ENCODE measurements around the gene AHRR.

AHRR gene

DNA sequence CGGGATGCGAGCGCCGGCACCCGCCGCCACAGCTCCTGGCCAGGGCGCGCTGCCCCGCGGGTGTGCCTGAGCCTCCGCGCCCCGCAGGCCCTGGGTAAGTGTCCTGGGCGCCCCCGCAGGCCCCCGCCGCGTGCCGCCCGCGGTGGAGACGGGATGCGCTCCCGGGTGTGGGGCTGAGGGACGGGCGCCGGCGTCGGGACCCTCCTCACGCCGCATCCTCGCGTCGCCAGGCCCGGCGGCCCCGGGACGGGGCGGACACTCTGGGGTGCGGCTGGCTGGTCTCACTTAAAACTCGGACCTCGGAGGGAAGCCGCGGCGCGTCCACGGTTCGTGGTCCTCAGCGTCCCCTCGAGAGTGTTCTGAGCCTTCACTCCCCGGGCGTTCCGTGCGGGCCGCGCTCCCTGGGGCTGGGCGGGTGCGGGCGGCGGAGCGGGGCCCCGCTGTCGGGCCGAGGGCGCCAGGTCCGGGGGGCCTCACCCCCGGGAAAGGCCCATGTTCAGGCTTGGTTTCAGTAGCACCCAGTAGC is 275 bp downstream of the AHRR start:
- no peak for DNase-seq

DNA sequence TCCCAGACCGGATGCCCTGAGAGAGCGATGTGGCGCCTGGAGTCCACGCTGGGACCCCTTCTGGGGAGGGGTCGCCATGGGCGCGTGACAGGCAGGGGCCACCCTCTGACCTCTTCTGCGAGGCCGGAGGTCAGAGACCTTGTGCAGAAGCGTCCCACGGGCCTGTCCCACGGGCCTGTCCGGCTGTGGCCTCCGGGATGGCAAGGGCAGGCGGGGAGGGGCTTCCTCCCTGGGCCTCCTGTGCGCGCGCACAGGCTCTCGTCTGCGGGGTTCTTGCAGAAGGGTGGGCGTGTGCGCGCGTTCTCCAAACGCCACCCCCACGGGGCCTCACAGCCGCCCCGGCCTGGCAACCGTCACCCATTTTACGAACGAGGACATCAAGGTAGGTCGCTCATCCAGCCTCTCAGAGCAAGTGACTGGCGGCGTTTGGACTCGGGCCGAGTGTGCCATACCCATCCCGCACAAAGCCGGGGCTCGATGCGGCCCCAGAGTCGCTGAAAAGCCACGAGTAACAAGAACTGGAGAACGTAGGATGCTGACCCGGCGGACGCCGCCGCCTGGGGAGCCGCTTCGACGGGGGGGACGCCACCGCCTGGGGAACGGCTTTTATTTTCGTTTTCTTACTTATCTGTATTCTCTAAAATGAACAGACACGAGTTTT is 897 bp downstream of the AHRR start:
- no peak for DNase-seq

- no peak for DNase-seq
Observed at GRCh38 chr5:322942-323879, 1.7 kb downstream of the AHRR start.

GRCh38 chr5:324736-325612 is 3.5 kb downstream of the AHRR start:
- DNase-seq: no peak

DNA sequence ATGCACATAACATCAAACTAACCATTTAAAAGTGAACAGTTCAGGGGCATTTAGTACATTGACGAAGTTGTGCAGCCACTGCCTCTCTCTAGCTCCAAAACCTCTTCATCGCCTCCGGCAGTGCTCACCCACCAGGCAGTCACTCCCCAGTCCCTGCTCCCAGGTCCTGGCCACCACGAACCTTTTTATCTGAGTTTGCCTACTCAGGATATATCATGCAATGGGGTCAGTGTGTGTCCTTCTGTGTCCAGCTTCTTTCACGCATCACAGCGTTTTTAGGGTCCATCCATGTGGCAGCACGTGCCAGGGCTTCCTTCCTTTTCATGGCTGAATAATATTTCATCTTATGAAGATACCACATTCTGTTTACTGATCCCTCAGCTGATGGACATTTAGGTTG is 4.6 kb downstream of the AHRR start:
- no peak for DNase-seq

DNA sequence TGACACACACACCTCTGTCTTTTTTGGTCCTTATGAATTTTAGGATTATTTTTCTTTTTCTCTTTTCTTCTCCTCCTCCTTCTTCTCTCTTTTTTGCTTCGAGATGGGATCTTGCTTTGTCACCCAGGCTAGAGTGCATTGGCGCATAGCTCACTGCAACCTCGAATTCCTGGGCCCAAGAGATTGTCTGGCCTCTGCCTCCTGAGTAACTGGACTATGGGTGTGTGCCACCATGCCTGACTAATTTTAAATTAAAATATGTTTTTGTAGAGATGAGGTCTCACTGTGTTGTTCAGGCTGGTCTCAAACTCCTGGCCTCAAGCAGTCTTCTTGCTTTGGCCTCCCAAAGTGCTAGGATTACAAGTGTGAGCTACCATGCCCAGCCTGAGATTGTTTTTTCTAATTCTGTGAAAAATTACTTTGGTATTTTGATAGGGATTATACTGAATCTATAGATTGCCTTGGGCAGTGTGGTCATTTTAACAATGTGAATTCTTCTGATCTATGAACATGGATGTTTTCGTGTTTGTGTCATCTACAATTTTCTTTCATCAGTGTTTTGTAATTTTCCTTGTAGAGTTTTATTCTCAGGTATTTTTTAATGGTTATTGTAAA is 7.7 kb downstream of the AHRR start:
- DNase-seq: no peak

GRCh38 chr5:329768-330167 is 8.3 kb downstream of the AHRR start:
- DNase-seq: no peak

DNA sequence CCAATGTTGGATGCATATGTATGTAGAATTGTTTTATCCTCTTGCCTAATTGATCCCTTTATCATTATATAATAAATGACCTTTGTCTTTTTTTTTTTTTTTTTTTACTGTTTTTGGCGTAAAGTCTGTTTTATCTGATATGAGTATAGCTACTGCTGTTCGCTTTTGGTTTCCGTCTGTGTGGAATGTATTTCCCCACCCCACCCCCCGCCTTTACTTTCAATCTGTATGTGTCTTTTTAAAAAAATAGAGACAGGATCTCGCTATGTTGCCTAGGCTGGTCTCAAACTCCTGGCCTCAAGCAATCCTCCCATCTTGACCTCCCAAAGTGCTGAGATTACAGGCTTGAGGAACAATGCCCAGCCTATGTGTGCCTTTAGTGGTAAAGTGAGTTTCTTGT is 11.3 kb downstream of the AHRR start:
- no peak for DNase-seq

GRCh38 chr5:333945-334344 is 12.4 kb downstream of the AHRR start:
- no peak for DNase-seq

GRCh38 chr5:334903-335739 is 13.6 kb downstream of the AHRR start:
- no peak for DNase-seq

- no peak for DNase-seq
Observed at GRCh38 chr5:335740-336038, 14.2 kb downstream of the AHRR start.

DNA sequence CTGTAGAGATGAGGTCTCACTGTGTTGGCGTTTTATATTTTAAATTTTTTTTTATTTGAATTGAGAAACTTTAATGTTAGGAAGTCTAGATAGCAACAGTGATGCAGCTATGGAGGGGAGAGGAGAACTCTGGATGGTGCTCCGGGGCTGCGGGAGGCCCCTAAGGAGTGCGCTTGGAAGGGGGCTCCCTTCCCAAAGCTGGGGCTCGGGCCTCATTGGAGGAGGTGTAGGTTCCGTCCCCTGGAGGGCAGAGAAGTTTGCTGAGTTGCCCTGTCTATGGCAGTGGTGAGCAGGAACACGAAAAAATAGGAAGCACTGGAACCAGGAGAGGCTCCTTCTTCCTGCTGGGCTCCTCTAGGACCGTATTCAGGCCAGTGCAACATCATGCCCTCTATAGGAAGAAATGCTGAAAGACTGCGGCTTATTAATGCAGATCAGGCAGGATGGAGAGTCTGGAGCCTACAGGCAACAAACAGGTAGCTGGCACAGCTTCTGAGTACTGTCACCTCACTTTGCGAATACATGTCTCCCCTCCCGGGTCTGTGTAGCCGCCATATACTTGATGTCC is 16.1 kb downstream of the AHRR start:
- peak; percentile 74 for DNase-seq

DNA sequence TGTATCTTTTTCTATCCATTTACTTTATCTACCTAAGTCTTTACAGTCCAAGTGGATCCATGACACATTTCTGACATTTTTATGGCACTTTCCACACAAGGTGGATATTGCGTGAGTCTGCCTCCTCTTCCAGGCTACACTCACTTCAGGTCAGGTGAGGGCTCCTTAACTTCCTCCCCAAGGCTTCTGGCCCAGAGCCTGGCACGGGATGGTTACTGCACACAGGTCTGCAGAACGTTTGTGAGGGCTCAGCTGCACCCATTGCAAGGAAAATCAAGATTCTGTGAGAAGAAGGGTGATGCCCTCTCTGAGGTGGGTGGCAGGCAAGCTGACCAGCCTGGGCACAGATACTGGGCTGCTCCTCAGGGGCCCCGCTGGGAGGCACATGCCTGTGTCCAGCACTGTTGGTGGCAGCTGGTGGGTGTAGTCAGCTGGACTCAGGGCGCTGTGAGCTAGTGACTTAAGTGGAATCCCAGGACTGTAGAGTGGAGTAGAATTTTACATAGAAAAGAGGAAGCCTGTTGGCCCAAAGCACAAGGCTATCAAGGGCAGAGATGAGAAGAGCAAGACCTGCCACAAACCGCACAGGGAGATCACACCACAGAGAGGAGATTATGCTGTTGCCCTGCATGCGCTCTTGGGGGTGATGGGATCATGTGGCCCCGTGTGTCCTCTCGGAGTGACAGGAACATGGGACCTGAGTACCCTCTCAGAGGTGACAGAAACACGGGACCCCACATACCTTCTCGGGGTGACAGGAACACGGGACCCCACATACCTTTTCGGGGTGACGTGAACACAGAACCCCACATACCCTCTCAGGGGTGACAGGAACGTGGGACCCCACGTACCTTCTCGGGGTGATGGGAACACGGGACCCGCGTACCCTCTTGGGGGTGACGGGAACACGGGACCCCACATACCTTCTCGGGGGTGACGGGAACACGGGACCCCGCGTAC is 21.3 kb downstream of the AHRR start:
- no peak for DNase-seq

DNA sequence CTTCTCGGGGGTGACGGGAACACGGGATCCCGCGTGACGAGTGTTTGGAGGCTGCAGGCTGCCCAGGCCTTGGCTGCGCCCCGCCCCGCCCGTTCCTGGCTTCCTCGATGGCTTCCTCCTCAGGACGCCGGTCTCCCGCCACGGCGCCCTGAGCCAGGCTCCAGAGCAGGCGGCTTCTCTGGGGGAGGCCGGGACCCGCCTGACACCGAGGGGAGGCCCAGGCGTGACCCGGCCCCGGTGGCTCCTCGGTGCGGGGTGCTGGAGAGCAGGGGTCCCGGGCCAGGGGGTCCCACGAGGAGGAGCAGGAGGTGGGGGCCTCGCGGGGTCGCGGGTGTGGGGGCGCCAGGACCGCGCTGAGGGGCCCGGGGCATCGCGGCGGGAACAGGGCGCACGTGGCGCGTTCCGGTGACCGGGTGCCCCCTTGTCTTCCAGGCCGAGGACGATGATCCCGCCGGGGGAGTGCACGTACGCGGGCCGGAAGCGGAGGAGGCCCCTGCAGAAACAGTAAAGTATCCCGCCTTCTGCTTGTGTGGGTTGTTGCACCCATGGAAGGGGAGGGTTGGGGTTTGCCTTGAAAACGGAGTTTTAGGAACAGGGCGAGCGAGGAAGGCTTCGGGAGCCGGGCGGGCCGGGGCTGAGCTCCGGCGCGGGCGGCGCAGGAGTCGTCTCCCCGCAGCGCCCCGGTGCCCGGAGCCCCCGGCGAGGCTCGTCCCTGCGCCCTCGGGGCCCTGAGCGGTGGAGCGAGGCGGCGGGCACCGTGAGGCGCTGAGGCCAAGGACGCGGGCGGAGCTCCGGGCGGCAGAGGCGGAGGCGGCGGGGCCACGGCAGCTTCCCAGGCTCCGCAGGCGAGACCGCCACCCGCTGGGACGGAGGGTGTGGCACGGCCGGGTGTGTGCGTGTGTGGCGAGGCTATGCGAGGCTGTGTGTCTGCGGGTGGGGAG is 22.2 kb downstream of the AHRR start:
- DNase-seq: peak; percentile 62

DNA sequence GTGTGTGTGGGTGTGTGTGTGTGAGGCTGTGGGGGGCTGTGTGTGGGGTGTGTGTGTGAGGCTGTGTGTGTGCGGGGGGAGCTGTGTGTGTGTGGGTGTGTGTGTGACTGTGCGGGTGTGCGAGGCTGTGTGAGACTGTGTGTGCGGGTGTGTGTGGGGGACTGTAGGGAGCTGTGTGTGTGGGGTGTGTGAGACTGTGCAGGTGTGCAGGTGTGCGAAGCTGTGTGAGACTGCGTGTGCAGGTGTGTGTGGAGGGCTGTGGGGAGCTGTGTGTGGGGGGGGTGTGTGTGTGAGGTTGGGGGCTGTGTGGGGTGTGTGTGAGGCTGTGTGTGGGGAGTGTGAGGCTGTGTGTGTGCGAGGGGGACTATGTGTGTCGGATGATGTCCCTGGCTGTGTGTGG is 23.2 kb downstream of the AHRR start:
- DNase-seq: no peak

DNA sequence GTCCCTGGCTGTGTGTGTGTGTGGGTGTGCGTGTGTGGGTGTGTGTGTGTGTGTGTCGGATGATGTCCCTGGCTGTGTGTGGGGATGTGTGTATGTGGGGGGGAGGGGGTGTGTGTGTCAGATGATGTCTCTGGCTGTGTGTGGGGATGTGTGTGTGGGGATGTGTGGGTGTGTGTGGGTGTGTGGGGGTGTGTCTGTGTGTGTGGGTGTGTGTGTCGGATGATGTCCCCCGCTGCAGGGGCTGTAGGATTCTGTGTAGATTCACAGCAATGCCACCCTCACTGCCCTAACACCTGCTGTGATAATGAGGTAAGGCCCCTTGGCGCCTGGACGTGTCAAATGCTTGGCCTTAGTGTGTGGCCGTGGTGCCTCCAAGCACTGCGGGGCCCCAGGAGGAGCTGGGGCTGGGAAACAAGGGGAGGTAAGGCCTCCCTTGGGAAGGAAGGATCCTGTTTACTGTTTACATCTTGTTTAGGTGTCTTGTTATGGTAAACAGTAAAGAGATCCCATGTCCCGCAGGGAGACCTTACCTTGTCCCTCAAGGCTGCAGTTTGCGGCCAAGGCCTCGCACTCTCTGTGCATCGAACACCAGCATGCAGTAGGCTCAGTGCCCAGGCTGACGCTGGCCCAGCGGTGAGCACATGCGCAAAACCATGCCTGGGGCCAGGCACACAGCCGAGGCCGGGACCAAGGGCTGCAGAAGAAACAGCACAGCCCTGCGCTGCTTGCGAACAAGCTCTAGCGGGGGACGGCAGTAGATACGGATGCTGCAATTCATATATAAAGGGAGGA is 24.1 kb downstream of the AHRR start:
- no peak for DNase-seq

DNA sequence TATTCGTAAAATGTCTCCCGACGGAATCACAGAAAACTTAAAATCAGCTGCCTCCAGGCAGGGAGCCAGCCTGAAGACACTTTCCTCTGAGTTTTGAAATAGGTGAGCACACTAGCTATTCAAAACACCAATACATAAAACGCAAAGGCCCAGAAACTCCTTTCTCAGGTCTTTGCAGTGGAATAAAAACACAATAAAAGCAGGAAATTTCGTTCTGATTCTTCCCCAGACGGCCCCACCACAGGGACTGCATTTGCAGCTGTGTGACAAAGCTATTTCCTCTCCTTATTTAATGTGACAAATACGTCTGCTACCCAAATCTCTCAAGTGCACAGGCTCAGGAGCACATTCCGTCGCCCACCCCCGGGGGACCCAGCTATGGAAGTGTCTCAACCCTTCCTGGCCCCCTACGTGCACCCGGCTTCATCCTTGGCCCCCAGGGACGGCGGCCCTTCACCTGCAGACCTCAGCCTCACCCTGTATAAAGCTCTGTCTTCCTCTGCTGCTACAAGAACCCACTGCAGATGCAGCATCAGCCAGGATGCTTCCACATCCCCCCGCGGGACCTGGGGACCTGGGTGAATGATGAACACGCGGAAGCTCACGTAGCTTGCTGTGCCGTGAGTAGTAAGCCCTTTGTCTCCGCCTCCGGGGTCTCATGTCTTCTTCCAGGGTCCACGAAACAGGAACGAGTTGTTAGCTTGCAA is 24.9 kb downstream of the AHRR start:
- no peak for DNase-seq

Data from NCI-H510A (cell line).